Stimulated activated CD8-positive, alpha-beta memory T cell treated with anti-CD3 and anti-CD28 coated beads, Interleukin-2, amount 100 ng/mL, for 48 hours (primary cell): ENCODE results near the gene CFAP53.
A peak's percentile ranks its signal among the peaks of the same experiment; 100 is the strongest.
"Not testable (repeated sequence)": the region's sequence is repeated elsewhere in the genome, so short reads cannot be mapped to it uniquely, and the experiment has no call there.

Experiments used
- DNase-seq, 2 donors: peaks; one replicate each; pipeline ENCODE4 v3.0.0-alpha.2; 2020; ENCODE audit warnings: low read depth in 2 of 2

CFAP53 gene

GRCh38 chr18:50266248-50266704 is at the start of gene CFAP53:
Gene CFAP53 (minus strand): TSS chr18:50266495. CDS start chr18:50266404, 91 bp downstream.
- peak; percentile 88 for DNase-seq

GRCh38 chr18:50315100-50315871 is 49.0 kb upstream of the CFAP53 start:
- DNase-seq, result no peak

GRCh38 chr18:50313873-50314460 is 47.7 kb upstream of the CFAP53 start:
- DNase-seq, result no peak

GRCh38 chr18:50313031-50313607 is 46.8 kb upstream of the CFAP53 start:
- no peak for DNase-seq

GRCh38 chr18:50312296-50313030 is 46.2 kb upstream of the CFAP53 start:
- no peak for DNase-seq

- no peak for DNase-seq
Measured at GRCh38 chr18:50311650-50312049, 45.4 kb upstream of the CFAP53 start.

- no peak for DNase-seq
Measured at GRCh38 chr18:50310080-50310479, 43.8 kb upstream of the CFAP53 start.

- DNase-seq, result not testable (repeated sequence)
Measured at GRCh38 chr18:50308851-50309250, 42.6 kb upstream of the CFAP53 start.

GRCh38 chr18:50307738-50308470 is 41.6 kb upstream of the CFAP53 start:
- DNase-seq, result peak; percentile 79 to 86

- no peak for DNase-seq
Measured at GRCh38 chr18:50307400-50307737, 41.1 kb upstream of the CFAP53 start.

GRCh38 chr18:50306944-50307343 is 40.6 kb upstream of the CFAP53 start:
- no peak for DNase-seq

- DNase-seq, result no peak
Measured at GRCh38 chr18:50301074-50301473, 34.8 kb upstream of the CFAP53 start.

- DNase-seq, result no peak
Measured at GRCh38 chr18:50299626-50300388, 33.5 kb upstream of the CFAP53 start.

- no peak for DNase-seq
Measured at GRCh38 chr18:50298443-50299284, 32.4 kb upstream of the CFAP53 start.

- DNase-seq, result peak; percentile 54 to 63
Measured at GRCh38 chr18:50297621-50298442, 31.5 kb upstream of the CFAP53 start.

GRCh38 chr18:50293039-50293438 is 26.7 kb upstream of the CFAP53 start:
- DNase-seq, result no peak

GRCh38 chr18:50289108-50289443 is 22.8 kb upstream of the CFAP53 start:
- DNase-seq, result no peak

- not testable (repeated sequence) for DNase-seq
Measured at GRCh38 chr18:50288348-50289107, 22.2 kb upstream of the CFAP53 start.
